Neural cell (in vitro differentiated cells): ENCODE measurements around the gene HOXA3. TPM values are rescaled to one million over a fixed set of nuclear protein-coding genes. Genes with fewer than 3 reads are reported as not detected.

Experiments
- H2AFZ ChIP-seq: fragments of 200-600, 300-800 bp; sonication (generic), shearing (Covaris generic); 2 replicates; pipeline ENCODE4 v1.6.0; 2014; ENCODE audit warnings: low read depth, mild to moderate bottlenecking, antibody characterized with exemption, low read length, moderate library complexity
- H3F3A ChIP-seq: fragments of 200-600 bp; shearing (Covaris generic); 2 replicates; pipeline ENCODE4 v1.6.1; 2016; ENCODE audit warnings: mild to moderate bottlenecking, moderate library complexity, mixed read lengths, antibody characterized with exemption, low read length; ENCODE audit not compliant: insufficient read depth, poor library complexity, severe bottlenecking
- H3K27ac ChIP-seq: fragments of 200-600, 300-800 bp; sonication (generic), shearing (Covaris generic); 2 replicates; pipeline ENCODE4 v1.5.1; 2014; ENCODE audit warnings: mild to moderate bottlenecking, low read length, moderate library complexity
- H3K27me3 ChIP-seq: fragments of 300-800, 200-600 bp; sonication (generic), shearing (Covaris generic); 2 replicates; pipeline ENCODE4 v1.6.0; 2014; ENCODE audit warnings: mild to moderate bottlenecking, low read depth, low read length, moderate library complexity; ENCODE audit not compliant: insufficient read depth
- H3K36me3 ChIP-seq: fragments of 300-800, 200-600 bp; sonication (generic), shearing (Covaris generic); 2 replicates; pipeline ENCODE4 v1.5.1; 2014; ENCODE audit warnings: mild to moderate bottlenecking, antibody characterized with exemption, low read length, moderate library complexity; ENCODE audit not compliant: insufficient read depth
- H3K4me2 ChIP-seq: fragments of 300-800, 200-600 bp; sonication (generic), shearing (Covaris generic); 2 replicates; pipeline ENCODE4 v1.6.0; 2014; ENCODE audit warnings: mild to moderate bottlenecking, low read length
- H3K4me3 ChIP-seq: fragments of 300-800, 200-600 bp; sonication (generic), shearing (Covaris generic); 2 replicates; pipeline ENCODE4 v1.5.1; 2014; ENCODE audit warnings: mild to moderate bottlenecking, low read length, moderate library complexity
- H3K79me2 ChIP-seq: fragments of 200-600 bp; shearing (Covaris generic); replicated peaks from 2 replicates; pipeline ENCODE4 v1.6.0; 2014; ENCODE audit warnings: mild to moderate bottlenecking, low read length, moderate library complexity; ENCODE audit not compliant: insufficient read depth
- H3K9ac ChIP-seq: fragments of 300-800, 200-600 bp; sonication (generic), shearing (Covaris generic); 2 replicates; pipeline ENCODE4 v1.6.1; 2016; ENCODE audit warnings: mild to moderate bottlenecking, low read length, mixed read lengths
- H3K9me2 ChIP-seq: fragments of 200-600 bp; shearing (Covaris generic); 2 replicates; pipeline ENCODE4 v1.6.1; 2016; ENCODE audit warnings: mild to moderate bottlenecking, low read length, mixed read lengths; ENCODE audit not compliant: insufficient read depth
- H3K9me3 ChIP-seq: fragments of 200-600, 300-800 bp; sonication (generic), shearing (Covaris generic); 2 replicates; pipeline ENCODE4 v1.6.1; 2016; ENCODE audit warnings: mild to moderate bottlenecking, mixed run types, low read length, moderate library complexity, mixed read lengths
- H4K20me1 ChIP-seq: fragments of 200-600 bp; shearing (Covaris generic); 2 replicates; pipeline ENCODE4 v1.6.1; 2016; ENCODE audit warnings: mild to moderate bottlenecking, mixed run types; ENCODE audit not compliant: insufficient read depth
- EP300 ChIP-seq: fragments of 450-650 bp; conservative IDR thresholded peaks from 2 replicates; pipeline ENCODE4 v1.6.1; 2014; ENCODE audit warnings: antibody characterized with exemption, mild to moderate bottlenecking, moderate library complexity; ENCODE audit not compliant: poor library complexity, severe bottlenecking
- EZH2 ChIP-seq: fragments of 200-600, 300-800 bp; shearing (Covaris generic), sonication (generic); IDR thresholded peaks from 2 replicates; pipeline ENCODE4 v1.6.1; 2014; ENCODE audit warnings: antibody characterized with exemption, low read length, borderline replicate concordance, mild to moderate bottlenecking; ENCODE audit not compliant: insufficient read depth, poor library complexity, severe bottlenecking
- MXI1 ChIP-seq: fragments of 450-650 bp; conservative IDR thresholded peaks from 2 replicates; pipeline ENCODE4 v1.6.1; 2014; ENCODE audit warnings: antibody characterized with exemption, mild to moderate bottlenecking; ENCODE audit not compliant: poor library complexity, severe bottlenecking
- POLR2AphosphoS5 ChIP-seq: IDR thresholded peaks from 2 replicates; pipeline ENCODE4 v1.6.1; 2012
- RAD21 ChIP-seq: fragments of 450-650 bp; conservative IDR thresholded peaks from 2 replicates; pipeline ENCODE4 v1.6.1; 2014; ENCODE audit warnings: antibody characterized with exemption, mild to moderate bottlenecking, moderate library complexity
- REST ChIP-seq: IDR thresholded peaks from 2 replicates; pipeline ENCODE4 v1.6.1; 2012; ENCODE audit warnings: borderline replicate concordance
- SMC3 ChIP-seq: fragments of 450-650 bp; conservative IDR thresholded peaks from 2 replicates; pipeline ENCODE4 v1.6.1; 2014; ENCODE audit warnings: antibody characterized with exemption, mild to moderate bottlenecking, moderate library complexity; ENCODE audit not compliant: poor library complexity
- TAF1 ChIP-seq: IDR thresholded peaks from 2 replicates; pipeline ENCODE4 v1.6.1; 2012; ENCODE audit warnings: low read depth
- polyA plus RNA-seq: library from polyadenylated mRNA; depleted of rRNA; stranded (reverse); fragments of >200 nt; gene quantifications from 2 replicates; pipeline ENCODE4 v1.2.3, GENCODE V29; 2014
- TF ChIP-seq, protein P1 (sequence below): fragments of 450-650 bp; IDR thresholded peaks from 2 replicates; pipeline ENCODE4 v1.5.1; 2014; ENCODE audit warnings: antibody characterized with exemption, mild to moderate bottlenecking, moderate library complexity; ENCODE audit not compliant: poor library complexity, severe bottlenecking

The HOXA3 gene
- polyA plus RNA-seq, 1 donor from 2014 or later, result not detected

GRCh38 chr7:27153526-27153925 is 1.1 kb upstream of the HOXA3 start:
- Histone ChIP-seq H3K79me2 (no peaks in the 10 kb centered on the region), H3K9ac (no peak overlapping the region), H3K4me2 (no peak overlapping the region), H3K27me3 (peaks cover 100% of the 10 kb centered on the region), H3K9me3 (peaks cover 31% of the 10 kb centered on the region), H3K4me3 (no peak overlapping the region), H4K20me1 (no peaks in the 10 kb centered on the region), H3F3A (no peaks in the 10 kb centered on the region), H3K36me3 (no peaks in the 10 kb centered on the region), H2AFZ (no peak overlapping the region), H3K9me2 (no peaks in the 10 kb centered on the region), H3K27ac (no peak overlapping the region)
- TF ChIP-seq, protein P1, sequence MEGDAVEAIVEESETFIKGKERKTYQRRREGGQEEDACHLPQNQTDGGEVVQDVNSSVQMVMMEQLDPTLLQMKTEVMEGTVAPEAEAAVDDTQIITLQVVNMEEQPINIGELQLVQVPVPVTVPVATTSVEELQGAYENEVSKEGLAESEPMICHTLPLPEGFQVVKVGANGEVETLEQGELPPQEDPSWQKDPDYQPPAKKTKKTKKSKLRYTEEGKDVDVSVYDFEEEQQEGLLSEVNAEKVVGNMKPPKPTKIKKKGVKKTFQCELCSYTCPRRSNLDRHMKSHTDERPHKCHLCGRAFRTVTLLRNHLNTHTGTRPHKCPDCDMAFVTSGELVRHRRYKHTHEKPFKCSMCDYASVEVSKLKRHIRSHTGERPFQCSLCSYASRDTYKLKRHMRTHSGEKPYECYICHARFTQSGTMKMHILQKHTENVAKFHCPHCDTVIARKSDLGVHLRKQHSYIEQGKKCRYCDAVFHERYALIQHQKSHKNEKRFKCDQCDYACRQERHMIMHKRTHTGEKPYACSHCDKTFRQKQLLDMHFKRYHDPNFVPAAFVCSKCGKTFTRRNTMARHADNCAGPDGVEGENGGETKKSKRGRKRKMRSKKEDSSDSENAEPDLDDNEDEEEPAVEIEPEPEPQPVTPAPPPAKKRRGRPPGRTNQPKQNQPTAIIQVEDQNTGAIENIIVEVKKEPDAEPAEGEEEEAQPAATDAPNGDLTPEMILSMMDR, result no peak
- TF ChIP-seq EP300 (no peak), TAF1 (no peak), POLR2AphosphoS5 (no peak), EZH2 (no peak), SMC3 (no peak), REST (no peak), RAD21 (no peak), MXI1 (no peak)

DNA sequence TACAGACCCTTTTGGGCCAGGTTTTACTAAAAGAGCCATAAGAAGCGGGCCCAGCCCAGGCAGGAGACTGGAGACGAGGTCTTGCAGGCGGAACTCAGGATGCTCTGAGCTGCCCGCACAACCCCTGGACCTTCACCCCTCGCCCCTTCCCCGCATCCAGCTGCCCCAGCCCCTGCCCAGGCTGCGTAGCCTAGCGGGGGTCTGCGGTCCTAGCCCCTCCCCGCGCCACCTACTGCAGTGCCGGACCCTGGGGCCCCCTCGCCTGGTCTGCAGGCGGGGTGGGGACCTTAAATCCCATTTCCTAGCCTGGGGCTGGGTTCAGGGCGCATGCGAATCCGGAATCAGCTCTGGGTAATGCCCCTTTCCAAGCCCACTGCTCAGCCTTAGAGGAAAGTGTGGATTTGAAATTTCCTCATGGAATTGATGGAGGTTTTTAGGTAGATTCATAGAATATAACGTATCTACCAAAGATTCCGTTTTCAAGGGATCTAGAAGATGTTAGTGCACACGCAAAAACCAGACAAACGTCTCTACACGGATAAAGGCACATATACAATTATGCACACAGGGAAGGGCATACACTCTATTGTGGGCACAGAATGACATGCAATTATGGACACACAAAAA is 546 bp upstream of the HOXA3 start:
- no peaks in the 10 kb centered on the region for H3K79me2 ChIP-seq
- TF ChIP-seq MXI1 (no peak), REST (no peak), RAD21 (no peak), SMC3 (no peak), POLR2AphosphoS5 (no peak), EP300 (no peak)
- TF ChIP-seq, protein P1, result no peak
- no peaks in the 10 kb centered on the region for H4K20me1 ChIP-seq

More for the DNA sequence above, 546 bp upstream of the HOXA3 start:
- Histone ChIP-seq H3K9ac (no peak overlapping the region), H3K9me2 (no peaks in the 10 kb centered on the region), H3K36me3 (no peaks in the 10 kb centered on the region), H3K27ac (no peak overlapping the region), H3K9me3 (peaks cover 27% of the 10 kb centered on the region), H2AFZ (no peak overlapping the region), H3K27me3 (peaks cover 100% of the 10 kb centered on the region), H3K4me3 (no peak overlapping the region), H3F3A (no peaks in the 10 kb centered on the region), H3K4me2 (no peak overlapping the region)
